Large intestine (tissue), 3 donors: ENCODE data around the gene ZNHIT2. TPM values are rescaled to one million over a fixed set of nuclear protein-coding genes. Genes with fewer than 3 reads are reported as not detected.

Experiments
- DNase-seq, 2 donors: peaks; one replicate each; pipeline versions ENCODE4 v3.0.0 to v3.0.0-alpha.2; 2013
- H3K27ac ChIP-seq: one replicate; pipeline ENCODE4 v1.5.1; 2013; ENCODE audit warnings: low read length
- H3K27me3 ChIP-seq: 2 replicates; pipeline ENCODE4 v1.6.1; 2013; ENCODE audit warnings: low read length; ENCODE audit not compliant: control insufficient read depth, insufficient read depth
- H3K36me3 ChIP-seq: 2 replicates; pipeline ENCODE4 v1.6.1; 2013; ENCODE audit warnings: low read length; ENCODE audit not compliant: control insufficient read depth, insufficient read depth
- H3K4me1 ChIP-seq: one replicate; pipeline ENCODE4 v1.6.1; 2013; ENCODE audit warnings: low read length; ENCODE audit not compliant: control insufficient read depth, insufficient read depth
- H3K4me3 ChIP-seq: one replicate; pipeline ENCODE4 v1.5.1; 2013; ENCODE audit warnings: low read length
- H3K9me3 ChIP-seq: one replicate; pipeline ENCODE4 v1.6.1; 2013; ENCODE audit warnings: mild to moderate bottlenecking, low read depth, low read length, moderate library complexity; ENCODE audit not compliant: control insufficient read depth
- WGBS: methylation state at CpG from one replicate; pipeline ENCODE4 v1.1.5; 2013; ENCODE audit warnings: low lambda C conversion rate; ENCODE audit not compliant: insufficient coverage; 5-methylcytosine and 5-hydroxymethylcytosine counted together
- polyA plus RNA-seq: library from polyadenylated mRNA; unstranded; fragments of 120-200 nt; gene quantifications from one replicate; pipeline ENCODE4 v1.2.1, GENCODE V29; 2013

Gene ZNHIT2
- polyA plus RNA-seq, 1 donor = 6.4 TPM

GRCh38 chr11:65134952-65135632 is 17.6 kb upstream of the ZNHIT2 start:
- no peaks in the 10 kb centered on the region for H3K9me3 ChIP-seq
- H3K4me1 ChIP-seq = peaks cover 22% of the 10 kb centered on the region
- peaks cover 29% of the 10 kb centered on the region for H3K36me3 ChIP-seq
- no CpG with 5 or more reads among the region's 24 CpGs for WGBS
- peak overlapping the region; percentile 99 for H3K4me3 ChIP-seq
- no peaks in the 10 kb centered on the region for H3K27me3 ChIP-seq
- peak overlapping the region; percentile 96 for H3K27ac ChIP-seq
- peak; percentile 97 to 99 for DNase-seq

GRCh38 chr11:65134240-65134951 is 16.9 kb upstream of the ZNHIT2 start, which contains the start of gene SYVN1:
Gene SYVN1 (minus strand): TSS chr11:65134519. CDS start chr11:65133601, 918 bp downstream.
- Histone ChIP-seq H3K36me3 (peaks cover 36% of the 10 kb centered on the region), H3K4me3 (peak within 1 kb of the TSS; percentile 99), H3K4me1 (peaks cover 22% of the 10 kb centered on the region), H3K27me3 (no peaks in the 10 kb centered on the region), H3K9me3 (no peaks in the 10 kb centered on the region), H3K27ac (peak within 1 kb of the TSS; percentile 96)
- peak; percentile 88 to 98 for DNase-seq
- WGBS = no CpG with 5 or more reads among the region's 60 CpGs

GRCh38 chr11:65133724-65134123 is 16.2 kb upstream of the ZNHIT2 start:
- DNase-seq = no peak
- no CpG with 5 or more reads among the region's 20 CpGs for WGBS
- no peaks in the 10 kb centered on the region for H3K9me3 ChIP-seq

GRCh38 chr11:65132988-65133700 is 15.6 kb upstream of the ZNHIT2 start:
- 94% methylated on average over 3 of the region's 18 CpGs for WGBS

More at GRCh38 chr11:65133724-65134123, 16.2 kb upstream of the ZNHIT2 start:
- Histone ChIP-seq H3K36me3 (peaks cover 43% of the 10 kb centered on the region), H3K4me3 (peak overlapping the region; percentile 99), H3K27ac (peak overlapping the region; percentile 96), H3K4me1 (peaks cover 22% of the 10 kb centered on the region), H3K27me3 (no peaks in the 10 kb centered on the region)

GRCh38 chr11:65132238-65132987 is 14.9 kb upstream of the ZNHIT2 start:
- no peak for DNase-seq
- Histone ChIP-seq H3K4me1 (peaks cover 22% of the 10 kb centered on the region), H3K9me3 (no peaks in the 10 kb centered on the region), H3K4me3 (no peak overlapping the region), H3K27me3 (no peaks in the 10 kb centered on the region), H3K36me3 (peaks cover 55% of the 10 kb centered on the region), H3K27ac (no peak overlapping the region)
- WGBS = no CpG with 5 or more reads among the region's 10 CpGs

More at GRCh38 chr11:65132988-65133700, 15.6 kb upstream of the ZNHIT2 start:
- Histone ChIP-seq H3K4me1 (peaks cover 22% of the 10 kb centered on the region), H3K4me3 (peak overlapping the region; percentile 99), H3K36me3 (peaks cover 48% of the 10 kb centered on the region), H3K9me3 (no peaks in the 10 kb centered on the region), H3K27me3 (no peaks in the 10 kb centered on the region), H3K27ac (peak overlapping the region; percentile 96)
- peak; percentile 54 to 76 for DNase-seq

- Histone ChIP-seq H3K27ac (no peak overlapping the region), H3K4me3 (no peak overlapping the region)
- WGBS = no CpG with 5 or more reads among the region's 6 CpGs
These were observed 14.4 kb upstream of the ZNHIT2 start for GRCh38 chr11:65131895-65132237.

GRCh38 chr11:65131417-65131776 is 13.9 kb upstream of the ZNHIT2 start:
- H3K9me3 ChIP-seq = no peaks in the 10 kb centered on the region
- DNase-seq = no peak
- H3K27ac ChIP-seq = no peak overlapping the region
- H3K27me3 ChIP-seq = no peaks in the 10 kb centered on the region
- H3K4me3 ChIP-seq = no peak overlapping the region
- peaks cover 66% of the 10 kb centered on the region for H3K36me3 ChIP-seq
- peaks cover 22% of the 10 kb centered on the region for H3K4me1 ChIP-seq
- no CpG with 5 or more reads among the region's 3 CpGs for WGBS

More at GRCh38 chr11:65131895-65132237, 14.4 kb upstream of the ZNHIT2 start:
- H3K9me3 ChIP-seq = no peaks in the 10 kb centered on the region
- H3K4me1 ChIP-seq = peaks cover 22% of the 10 kb centered on the region
- DNase-seq = no peak
- H3K27me3 ChIP-seq = no peaks in the 10 kb centered on the region
- peaks cover 61% of the 10 kb centered on the region for H3K36me3 ChIP-seq

- H3K9me3 ChIP-seq = no peaks in the 10 kb centered on the region
- no peak for DNase-seq
- peaks cover 71% of the 10 kb centered on the region for H3K36me3 ChIP-seq
- H3K4me1 ChIP-seq = peaks cover 17% of the 10 kb centered on the region
- H3K27me3 ChIP-seq = no peaks in the 10 kb centered on the region
- no peak overlapping the region for H3K27ac ChIP-seq
- H3K4me3 ChIP-seq = no peak overlapping the region
- no CpG with 5 or more reads among the region's 19 CpGs for WGBS
These were observed 13.3 kb upstream of the ZNHIT2 start for GRCh38 chr11:65130631-65131416.

- H3K4me3 ChIP-seq = no peak overlapping the region
- peaks cover 14% of the 10 kb centered on the region for H3K4me1 ChIP-seq
- no peak for DNase-seq
- H3K27me3 ChIP-seq = no peaks in the 10 kb centered on the region
- WGBS = no CpG with 5 or more reads among the region's 13 CpGs
- peaks cover 81% of the 10 kb centered on the region for H3K36me3 ChIP-seq
- no peak overlapping the region for H3K27ac ChIP-seq
- no peaks in the 10 kb centered on the region for H3K9me3 ChIP-seq
These were observed 12.3 kb upstream of the ZNHIT2 start for GRCh38 chr11:65129649-65130441.
